HG03354 (cell line): ENCODE data around the gene AUTS2.

Experiments used
- ATAC-seq: cut with Tn5 transposase; IDR thresholded peaks from one replicate; pipeline ENCODE4 v1.9.1; 2021; ENCODE audit warnings: mild to moderate bottlenecking; ENCODE audit not compliant: unreplicated experiment, poor library complexity, severe bottlenecking

The AUTS2 gene

DNA sequence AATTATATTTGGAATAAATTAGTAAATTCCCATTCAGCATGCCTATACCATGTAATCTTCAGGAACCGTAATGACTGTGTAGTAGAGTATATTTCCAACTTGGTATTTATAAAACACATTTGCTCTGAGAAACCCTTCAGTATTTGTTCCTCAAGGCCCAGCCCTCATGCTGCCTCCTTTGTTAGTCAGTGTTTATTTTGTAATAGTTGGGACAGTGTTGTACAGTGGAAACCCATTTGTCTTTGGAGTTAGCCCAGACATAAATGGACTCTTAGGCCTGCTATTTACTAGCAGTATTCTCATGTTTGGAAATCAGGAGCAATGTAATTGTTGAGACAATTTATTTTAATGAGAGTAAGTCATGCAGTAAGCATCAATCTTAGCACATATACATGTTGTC, 686.9 kb downstream of the AUTS2 start:
- ATAC-seq = no peak

GRCh38 chr7:70285854-70286253, 687.6 kb downstream of the AUTS2 start:
- ATAC-seq = no peak

DNA sequence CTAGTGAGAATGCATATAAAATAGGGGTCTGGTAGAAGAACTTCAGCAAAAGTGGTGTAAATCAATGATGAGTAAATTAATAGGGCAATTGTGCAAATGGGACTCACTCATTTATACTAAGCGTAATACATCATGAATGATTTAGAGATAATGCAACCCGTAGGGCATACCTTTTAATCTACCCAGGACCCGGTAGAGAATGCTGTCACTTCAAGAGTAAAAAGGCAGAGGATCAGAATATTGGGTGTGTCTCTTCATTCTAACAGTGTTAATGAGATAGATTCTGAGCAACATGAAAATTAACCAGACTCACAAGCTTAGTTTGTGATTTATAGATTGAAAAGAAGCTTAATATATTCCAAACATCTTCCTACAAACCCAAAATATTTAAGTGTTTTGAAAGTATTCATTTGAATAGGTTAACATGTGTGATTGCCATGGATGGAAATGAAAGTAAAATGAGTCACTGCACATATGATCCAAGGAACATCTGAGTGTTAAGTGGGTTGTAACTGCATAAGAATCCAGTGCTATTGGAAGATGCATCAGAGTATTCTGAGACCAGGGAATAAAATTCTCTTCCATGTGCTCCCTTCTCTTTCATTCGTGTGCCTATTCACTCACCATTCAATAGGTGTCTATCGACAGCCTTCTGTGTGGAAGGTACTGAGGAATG, 690.6 kb downstream of the AUTS2 start:
- no peak for ATAC-seq

DNA sequence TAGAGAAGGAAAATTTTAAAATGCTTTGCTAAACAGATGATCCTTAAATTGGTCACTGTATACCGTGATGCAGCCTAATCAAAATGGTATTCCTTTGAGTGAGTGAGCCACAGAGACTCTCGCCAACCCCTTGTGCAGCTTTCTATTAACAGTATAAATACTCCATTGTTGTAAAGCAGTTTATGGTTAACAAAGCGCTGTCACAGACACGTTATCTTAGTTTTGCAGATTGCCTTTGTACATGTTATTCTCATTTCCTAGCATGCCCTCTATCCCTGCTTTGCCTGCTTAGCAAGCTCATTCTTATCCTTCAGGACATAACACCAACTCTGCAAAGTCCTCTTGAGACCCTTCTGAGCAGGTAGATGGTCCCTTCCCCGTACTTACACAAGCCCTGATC, 694.4 kb downstream of the AUTS2 start:
- no peak for ATAC-seq

DNA sequence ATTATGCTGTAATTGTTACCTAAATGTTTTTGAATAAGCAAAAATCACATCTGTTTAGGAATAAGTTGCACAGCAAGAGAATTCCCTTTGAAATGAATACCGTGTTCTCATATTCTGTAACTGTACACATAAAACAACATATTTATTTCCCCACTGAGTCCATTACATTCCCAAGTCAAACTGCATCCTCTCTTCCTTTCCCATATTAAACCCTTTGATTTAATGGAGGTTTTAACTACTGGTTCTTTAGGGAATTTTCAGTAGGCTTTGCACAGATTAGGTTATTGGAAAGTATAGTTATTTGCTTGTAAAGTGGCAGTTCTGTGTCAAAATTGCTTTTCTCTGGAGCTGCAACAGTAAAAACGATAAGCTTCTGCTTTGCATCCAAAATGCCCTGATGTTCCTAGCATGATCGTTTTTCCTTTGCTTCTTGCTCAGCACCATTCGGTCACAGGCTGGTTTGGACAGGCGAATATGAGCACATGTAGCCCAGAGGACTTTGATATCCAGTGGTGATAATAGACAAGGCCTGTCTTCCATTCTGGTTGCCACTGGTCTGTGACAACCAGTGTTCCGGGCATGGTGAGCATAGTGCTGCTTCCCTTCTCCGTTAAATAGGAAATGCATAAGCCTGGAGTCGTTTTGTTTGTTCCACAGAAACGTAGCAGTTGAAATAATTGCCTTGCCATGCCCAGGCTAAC, 696.1 kb downstream of the AUTS2 start:
- ATAC-seq = no peak

DNA sequence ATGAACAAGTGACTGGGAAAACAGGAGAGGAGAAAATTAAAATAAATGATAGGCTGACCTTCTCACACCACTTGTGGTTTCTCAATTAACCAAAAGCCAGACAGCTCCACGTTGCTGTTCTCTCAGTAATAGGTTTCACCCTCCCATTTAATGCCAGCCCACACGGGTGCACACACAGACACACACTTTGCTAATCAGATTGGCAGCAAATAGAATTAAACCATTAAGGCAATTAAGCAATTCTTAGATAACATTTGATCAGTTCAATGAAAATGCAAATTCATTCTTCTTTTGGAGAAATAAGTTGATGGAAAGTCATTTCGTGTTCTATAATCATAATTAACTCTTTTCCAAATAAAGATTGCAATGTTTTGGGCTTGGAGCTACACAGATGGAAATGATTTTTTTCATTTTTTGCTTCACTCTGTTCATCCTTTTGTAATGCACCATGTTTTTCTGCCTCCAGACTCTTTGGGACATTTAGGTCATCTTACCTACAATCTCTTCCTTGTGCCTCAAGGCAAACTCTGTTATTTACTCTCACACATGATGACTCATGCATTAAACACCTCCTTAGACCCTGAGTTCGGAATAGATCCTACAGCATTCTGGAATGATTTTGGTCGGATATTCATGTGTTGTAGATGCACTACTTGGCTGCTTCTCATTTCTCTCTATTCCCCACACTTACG, 700.7 kb downstream of the AUTS2 start:
- ATAC-seq = no peak

DNA sequence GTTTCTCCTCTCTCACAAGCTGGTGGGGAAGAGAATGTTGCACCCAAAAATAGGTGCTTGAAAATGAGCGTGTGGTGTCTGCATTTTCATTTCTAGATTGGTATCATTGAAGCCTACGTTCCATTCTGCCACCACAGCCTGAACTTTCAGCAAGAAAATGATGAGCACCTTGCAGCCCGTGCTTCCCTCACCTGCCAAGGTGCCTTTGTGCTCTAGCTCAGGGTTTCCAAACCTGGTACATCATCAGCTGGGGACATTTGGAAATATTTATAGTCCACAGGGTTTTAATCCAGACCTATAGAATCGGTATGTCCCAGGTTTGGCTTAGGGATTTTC, 701.2 kb downstream of the AUTS2 start:
- ATAC-seq = no peak

- ATAC-seq = no peak
Measured at GRCh38 chr7:70301673-70302185, 703.5 kb downstream of the AUTS2 start.

DNA sequence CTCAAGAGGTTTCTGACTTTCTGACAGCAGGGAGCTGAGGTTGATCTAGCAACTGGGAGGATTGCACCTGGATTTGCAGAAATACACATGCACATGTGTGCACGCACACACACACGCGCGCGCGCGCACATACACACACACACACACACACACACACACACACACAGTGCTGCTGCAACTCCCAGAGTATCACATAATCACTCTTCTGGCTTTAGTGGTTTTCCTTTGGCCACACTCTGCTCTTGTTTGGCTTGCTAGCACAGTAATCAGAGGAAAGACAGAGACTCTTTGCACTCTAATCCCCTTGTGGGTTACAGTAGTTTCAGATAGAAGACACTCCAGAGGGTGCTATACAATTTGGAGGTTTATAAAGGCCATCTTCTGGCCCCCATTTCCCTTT, 705.0 kb downstream of the AUTS2 start:
- ATAC-seq = no peak

- no peak for ATAC-seq
Measured at GRCh38 chr7:70303780-70304179, 705.5 kb downstream of the AUTS2 start.

DNA sequence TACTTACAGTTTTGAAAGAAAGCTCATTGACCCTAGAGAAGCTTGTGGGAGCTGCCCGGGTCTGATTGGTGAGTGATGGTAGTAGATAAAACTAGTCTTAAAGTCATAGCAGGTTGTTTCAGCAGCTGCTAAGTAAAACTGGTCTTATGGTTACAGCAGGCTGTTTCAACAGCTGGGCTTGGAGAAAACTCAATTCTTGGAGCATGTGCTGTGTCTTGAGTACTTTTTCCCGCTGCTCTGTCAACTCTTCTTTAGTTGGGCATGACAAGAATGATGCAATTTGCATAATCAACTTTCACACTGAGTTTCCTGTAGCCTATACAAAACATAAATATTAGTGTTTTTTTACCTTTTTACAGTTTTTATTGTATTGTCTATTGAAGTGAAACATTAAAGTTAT, 707.9 kb downstream of the AUTS2 start:
- no peak for ATAC-seq

DNA sequence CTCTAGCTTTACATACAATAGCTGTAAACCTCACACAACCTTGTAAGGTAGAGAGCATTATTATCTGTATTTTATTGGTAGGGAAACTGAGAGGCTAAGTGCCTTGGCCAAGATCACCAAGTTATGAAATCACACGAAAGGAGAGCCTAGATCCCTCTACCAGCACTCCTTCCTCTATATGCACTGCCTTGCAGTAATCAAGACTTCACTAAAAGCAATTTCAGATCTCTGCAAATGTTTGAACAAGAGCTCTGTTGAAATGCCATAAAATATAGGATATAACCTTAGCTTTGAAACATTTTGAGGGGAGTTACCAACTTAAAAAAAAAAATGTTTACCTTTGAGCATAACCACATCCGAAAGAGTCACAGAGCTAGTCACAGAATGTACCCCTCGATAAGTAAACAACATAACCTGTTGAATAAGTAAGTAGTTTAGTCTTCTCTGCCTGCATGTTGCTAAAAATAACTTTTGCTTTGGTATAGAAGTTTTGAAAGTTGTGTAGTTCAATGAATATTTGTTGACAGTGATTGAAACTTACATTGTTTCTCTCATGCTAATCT, 709.4 kb downstream of the AUTS2 start:
- no peak for ATAC-seq

GRCh38 chr7:70312336-70312735, 714.1 kb downstream of the AUTS2 start:
- ATAC-seq = no peak

GRCh38 chr7:70313271-70313670, 715.0 kb downstream of the AUTS2 start:
- no peak for ATAC-seq

DNA sequence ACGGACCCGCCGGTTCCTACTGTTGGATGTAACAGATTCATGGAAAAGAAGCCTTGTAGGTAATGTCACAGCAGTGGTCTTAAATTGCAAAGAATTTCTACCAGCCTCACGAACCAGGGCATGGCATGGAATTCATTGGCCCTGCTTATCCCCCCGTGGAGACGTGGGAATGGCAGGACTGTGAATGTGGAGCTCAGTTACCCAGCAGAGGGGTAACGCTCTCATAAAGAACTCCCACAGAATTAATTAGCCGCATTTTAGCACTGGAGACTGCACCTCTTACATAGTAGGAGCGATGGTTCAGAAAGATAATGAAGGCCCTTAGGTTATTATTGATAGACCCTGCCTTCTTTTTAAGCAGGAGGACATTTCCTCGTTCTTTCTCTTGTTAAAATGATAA, 715.4 kb downstream of the AUTS2 start:
- ATAC-seq = no peak

DNA sequence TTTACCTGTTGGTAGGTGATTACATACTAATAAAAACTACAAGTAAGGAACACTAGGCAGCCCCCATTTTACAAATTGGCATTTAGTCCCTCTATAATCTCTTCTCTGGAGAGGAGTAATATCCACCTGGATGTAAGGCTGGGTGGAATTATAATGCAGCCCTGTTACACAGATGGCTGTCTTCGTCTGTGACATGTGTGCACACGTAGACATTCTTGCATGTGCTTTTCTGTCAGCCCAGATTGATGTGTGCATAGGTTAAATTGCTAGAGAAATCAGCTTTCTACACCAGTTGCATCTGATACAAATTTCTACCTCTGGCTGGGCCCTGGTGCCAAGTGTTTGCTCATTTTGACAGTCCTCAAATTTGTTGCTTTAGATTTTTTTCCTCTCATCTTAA, 715.9 kb downstream of the AUTS2 start:
- no peak for ATAC-seq

GRCh38 chr7:70316745-70317144, 718.5 kb downstream of the AUTS2 start:
- ATAC-seq = no peak

DNA sequence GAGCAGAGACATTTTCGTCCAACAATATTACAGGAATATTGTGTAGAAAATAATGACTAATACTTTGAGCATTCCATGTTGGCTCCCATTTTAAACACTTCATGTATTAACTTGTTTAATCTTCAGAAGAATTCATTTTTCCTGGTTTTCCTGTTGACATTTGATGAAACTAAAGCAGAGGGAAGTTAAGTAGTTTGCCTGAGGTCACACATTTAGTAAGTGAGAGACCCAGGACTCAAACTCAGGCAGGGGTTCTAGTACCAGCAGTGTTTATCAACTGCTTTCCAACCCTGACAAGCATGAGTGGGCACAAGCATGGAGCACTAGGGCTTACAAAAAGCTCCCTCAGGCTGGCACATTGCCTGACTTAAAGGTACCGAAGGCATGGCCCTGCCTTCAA, 719.1 kb downstream of the AUTS2 start:
- ATAC-seq = no peak

DNA sequence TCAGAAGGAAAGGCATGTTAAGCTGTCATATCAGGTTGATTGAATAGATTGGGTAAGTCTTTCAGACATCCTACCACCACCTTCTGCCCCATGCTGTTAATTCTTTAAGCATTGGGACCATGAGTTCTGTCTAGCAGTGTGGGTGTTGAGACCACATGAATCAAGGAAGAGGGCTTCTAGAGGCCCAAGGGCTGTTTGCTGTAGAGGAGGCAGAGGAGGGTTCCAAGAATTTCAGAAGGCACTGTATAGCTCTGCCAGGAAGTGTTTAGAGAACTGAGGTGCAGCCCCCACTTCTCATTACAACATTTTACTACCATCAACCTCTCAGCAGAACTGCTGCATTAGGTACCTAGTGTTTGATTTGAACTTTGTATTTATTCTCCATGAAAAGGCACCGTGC, 720.2 kb downstream of the AUTS2 start:
- no peak for ATAC-seq

GRCh38 chr7:70319057-70319456, 720.8 kb downstream of the AUTS2 start:
- ATAC-seq = no peak
